Measurements from ENCODE around the gene PSORS1C1.

The PSORS1C1 gene

GRCh38 chr6:31121131-31121790 is 6.7 kb downstream of the PSORS1C1 start:
- no peak overlapping the region for H3K4me3 ChIP-seq
- H3K27ac ChIP-seq = no peak overlapping the region
- no peak for TF ChIP-seq CTCF (IDR thresholded peaks at IDR 0.05)
- DNase-seq (ENCODE audit: low spot score) = no peak

GRCh38 chr6:31122791-31123706 is 8.4 kb downstream of the PSORS1C1 start:
- DNase-seq (ENCODE audit: low spot score) = no peak
- Histone ChIP-seq H3K4me3 (no peak overlapping the region), H3K27ac (peak overlapping the region in 1 of 2 donors; percentile 11)
- no peak for TF ChIP-seq CTCF (IDR thresholded peaks at IDR 0.05)

- peak overlapping the region in 1 of 2 donors; percentile 11 for H3K27ac ChIP-seq
- no peak for DNase-seq (ENCODE audit: low spot score)
- TF ChIP-seq CTCF (IDR thresholded peaks at IDR 0.05) = no peak
- no peak overlapping the region for H3K4me3 ChIP-seq
Observed at GRCh38 chr6:31125162-31125561, 10.6 kb downstream of the PSORS1C1 start.

- no peak for DNase-seq (ENCODE audit: low spot score)
- TF ChIP-seq CTCF (IDR thresholded peaks at IDR 0.05) = no peak
Observed at GRCh38 chr6:31125586-31126363, 11.2 kb downstream of the PSORS1C1 start.

GRCh38 chr6:31126396-31127175 is 12.0 kb downstream of the PSORS1C1 start:
- Histone ChIP-seq H3K4me3 (no peak overlapping the region), H3K27ac (no peak overlapping the region)
- no peak for DNase-seq (ENCODE audit: low spot score)
- TF ChIP-seq CTCF (IDR thresholded peaks at IDR 0.05) = no peak

More at GRCh38 chr6:31125586-31126363, 11.2 kb downstream of the PSORS1C1 start:
- Histone ChIP-seq H3K27ac (no peak overlapping the region), H3K4me3 (no peak overlapping the region)

GRCh38 chr6:31128093-31128676 is 13.6 kb downstream of the PSORS1C1 start:
- no peak overlapping the region for H3K4me3 ChIP-seq
- no peak overlapping the region for H3K27ac ChIP-seq
- peak; percentile 88 for TF ChIP-seq CTCF (IDR thresholded peaks at IDR 0.05)
- DNase-seq (ENCODE audit: low spot score) = no peak

Measured in coronary artery (tissue), 2 donors.